Measurements from ENCODE around the gene PLCB3.

PLCB3 gene

DNA sequence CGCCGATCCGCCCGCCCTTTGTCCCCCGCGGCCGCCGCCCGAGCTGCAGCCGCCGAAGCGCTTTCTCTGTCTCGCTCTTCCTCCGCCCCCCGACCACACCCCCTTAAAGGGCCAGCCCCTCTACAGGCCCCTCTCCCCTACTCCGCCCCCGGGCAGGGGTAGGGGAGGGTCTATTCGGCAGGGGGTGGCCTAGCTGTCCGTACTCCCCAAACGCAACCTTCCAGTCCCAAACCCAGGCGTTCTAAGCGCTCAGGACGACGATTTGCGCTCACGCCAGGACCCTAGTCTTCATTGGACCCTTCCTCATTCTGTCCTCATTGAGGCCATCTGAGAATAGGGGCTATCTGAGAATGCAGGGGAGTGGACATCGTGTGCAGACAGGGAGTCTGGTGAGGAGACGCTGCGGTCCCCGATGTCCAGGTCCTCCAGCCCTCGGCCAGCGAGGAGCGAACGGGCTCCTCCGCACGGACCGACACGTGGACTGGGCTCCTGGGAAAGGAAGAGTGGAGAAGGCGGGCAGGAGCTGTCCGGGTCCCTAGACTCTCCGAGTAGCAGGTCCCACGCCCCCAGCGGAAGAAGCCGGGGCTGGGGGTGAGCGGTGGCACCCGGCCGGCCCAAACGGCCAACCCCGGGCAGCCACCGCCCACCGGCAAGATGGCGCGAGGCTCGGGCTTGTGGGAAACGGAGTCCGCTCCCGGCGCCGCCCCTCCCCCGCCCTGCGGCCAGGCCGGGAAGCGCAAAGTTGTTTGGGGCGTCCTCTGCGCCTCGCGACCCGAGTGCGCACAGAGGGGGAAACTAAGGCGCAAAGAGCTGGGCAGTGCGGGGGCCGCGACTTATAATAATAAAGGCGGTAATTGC, 4.2 kb upstream of the PLCB3 start, which contains the start of gene PPP1R14B:
TSS of gene PPP1R14B (minus strand) at position 73 of the 858 bp plus-strand sequence. CDS start 270 bp downstream, outside the sequence.
- DNase-seq (ENCODE audit: low read depth) = peak; percentile 51

GRCh38 chr11:64247729-64248531, 3.4 kb upstream of the PLCB3 start:
- no peak for DNase-seq (ENCODE audit: low read depth)
- peak overlapping the region; percentile 72 for H3K4me3 ChIP-seq (ENCODE audit: low read depth, low read length)

More for the DNA sequence above, 4.2 kb upstream of the PLCB3 start, which contains the start of gene PPP1R14B:
- H3K4me3 ChIP-seq (ENCODE audit: low read depth, low read length) = peak within 1 kb of the TSS; percentile 91

- no peak for DNase-seq (ENCODE audit: low read depth)
Observed at GRCh38 chr11:64248578-64248977, 2.8 kb upstream of the PLCB3 start.

DNA sequence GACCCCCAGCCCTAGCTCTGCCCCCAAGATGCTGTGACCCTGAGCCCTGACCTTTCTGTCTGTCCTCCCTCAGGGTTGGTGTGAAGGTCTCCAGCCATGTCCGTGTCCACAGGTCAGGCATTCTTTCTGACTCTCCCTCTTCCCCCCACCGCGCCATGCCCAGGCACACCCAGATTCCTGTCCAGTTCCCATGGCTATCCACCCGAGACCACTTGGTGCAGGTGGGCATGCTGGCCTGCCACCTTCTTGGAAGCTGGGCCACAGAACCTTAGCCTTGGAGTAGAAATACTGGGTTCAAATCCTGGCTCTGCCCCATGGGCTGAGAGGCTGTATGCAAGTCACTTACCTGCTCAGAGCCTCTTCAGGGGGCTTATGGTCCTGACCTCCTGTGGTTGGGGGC, 2.3 kb upstream of the PLCB3 start:
- H3K4me3 ChIP-seq (ENCODE audit: low read depth, low read length) = no peak overlapping the region
- DNase-seq (ENCODE audit: low read depth) = no peak

More at GRCh38 chr11:64248578-64248977, 2.8 kb upstream of the PLCB3 start:
- H3K4me3 ChIP-seq (ENCODE audit: low read depth, low read length) = no peak overlapping the region

DNA sequence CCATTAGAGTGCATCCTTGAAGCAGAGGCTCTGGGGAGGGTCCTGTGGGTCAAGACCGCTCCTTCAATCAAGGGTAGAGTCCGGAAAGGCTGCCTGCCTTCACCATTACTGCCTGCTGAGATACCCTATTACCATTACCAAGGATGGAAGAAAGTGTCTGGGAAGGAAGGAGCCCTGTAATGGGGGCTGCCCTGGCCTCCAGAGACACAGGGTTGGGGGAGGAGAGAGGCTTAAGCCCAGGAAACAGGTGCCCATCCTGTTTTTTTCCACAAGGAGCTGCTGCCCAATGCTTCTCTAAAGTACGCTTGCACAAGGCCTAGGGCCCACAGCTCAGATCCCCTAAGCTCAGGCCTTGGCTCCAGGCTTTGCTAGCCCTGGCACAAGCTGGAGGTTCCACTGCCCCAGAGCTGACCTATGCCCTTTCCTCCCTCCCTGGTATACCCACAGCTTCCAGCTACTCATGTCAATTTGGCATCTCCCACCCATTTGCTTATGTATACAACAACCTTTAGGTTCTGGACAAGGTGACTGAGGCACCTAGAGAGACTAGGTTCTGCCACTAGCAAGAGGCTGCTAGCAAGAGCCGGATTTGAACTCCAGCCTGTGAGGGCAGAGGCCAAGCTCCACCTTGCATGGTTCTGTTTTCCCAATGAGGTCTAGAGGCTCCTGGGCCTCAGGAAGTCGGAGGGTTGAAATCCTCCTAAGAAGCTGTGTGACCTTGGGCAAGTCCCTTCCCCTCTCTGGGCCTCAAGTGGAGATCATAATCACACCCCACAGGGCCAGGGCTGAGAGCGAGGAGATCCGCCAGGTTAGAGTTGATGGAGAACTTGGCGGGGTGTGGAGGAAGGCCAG, 1.5 kb upstream of the PLCB3 start:
- DNase-seq (ENCODE audit: low read depth) = no peak
- no peak overlapping the region for H3K4me3 ChIP-seq (ENCODE audit: low read depth, low read length)

- peak overlapping the region; percentile 76 for H3K4me3 ChIP-seq (ENCODE audit: low read depth, low read length)
- no peak for DNase-seq (ENCODE audit: low read depth)
Observed at GRCh38 chr11:64250415-64251015, 815 bp upstream of the PLCB3 start.

DNA sequence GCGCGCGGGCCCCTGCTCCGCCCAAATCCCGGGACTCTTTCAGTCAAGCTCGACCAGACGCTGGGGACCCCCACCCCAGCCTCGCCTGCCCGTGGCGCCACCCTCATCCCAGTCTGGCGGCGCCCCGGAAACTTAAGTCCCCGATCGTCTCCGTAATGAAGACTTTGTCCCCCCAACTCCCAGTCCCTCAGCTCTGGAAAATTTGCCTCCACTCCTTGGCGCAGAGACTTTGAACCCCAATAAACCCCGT, 348 bp downstream of the PLCB3 start:
- H3K4me3 ChIP-seq (ENCODE audit: low read depth, low read length) = peak overlapping the region; percentile 76
- no peak for DNase-seq (ENCODE audit: low read depth)

GRCh38 chr11:64252003-64252872, 908 bp downstream of the PLCB3 start:
- no peak for DNase-seq (ENCODE audit: low read depth)
- H3K4me3 ChIP-seq (ENCODE audit: low read depth, low read length) = peak overlapping the region; percentile 76

DNA sequence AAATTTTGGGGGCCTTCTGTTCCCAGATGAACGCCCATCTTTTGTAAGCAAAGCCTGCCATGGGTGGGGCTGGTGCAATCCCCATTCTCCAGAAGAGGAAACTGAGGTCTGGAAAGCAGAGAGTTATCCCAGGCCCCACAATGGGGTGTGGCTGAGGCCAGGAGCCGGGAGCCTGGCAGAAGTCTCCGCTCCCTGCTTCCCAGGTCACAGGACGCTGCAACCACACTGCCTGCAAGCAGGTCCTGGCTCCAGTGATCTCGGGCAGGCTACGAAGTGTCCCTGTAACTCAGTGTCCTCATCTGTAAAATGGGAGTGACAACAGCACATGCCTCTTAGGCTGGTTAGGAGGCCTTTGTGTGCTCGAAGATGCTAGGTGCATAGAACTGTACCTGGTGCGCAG, 1.7 kb downstream of the PLCB3 start:
- no peak for DNase-seq (ENCODE audit: low read depth)
- H3K4me3 ChIP-seq (ENCODE audit: low read depth, low read length) = peak overlapping the region; percentile 76

GRCh38 chr11:64253481-64253880, 2.2 kb downstream of the PLCB3 start:
- DNase-seq (ENCODE audit: low read depth) = no peak
- no peak overlapping the region for H3K4me3 ChIP-seq (ENCODE audit: low read depth, low read length)

GRCh38 chr11:64254326-64254725, 3.0 kb downstream of the PLCB3 start:
- H3K4me3 ChIP-seq (ENCODE audit: low read depth, low read length) = no peak overlapping the region
- no peak for DNase-seq (ENCODE audit: low read depth)

GRCh38 chr11:64255135-64256128, 4.1 kb downstream of the PLCB3 start:
- DNase-seq (ENCODE audit: low read depth) = no peak
- H3K4me3 ChIP-seq (ENCODE audit: low read depth, low read length) = no peak overlapping the region

DNA sequence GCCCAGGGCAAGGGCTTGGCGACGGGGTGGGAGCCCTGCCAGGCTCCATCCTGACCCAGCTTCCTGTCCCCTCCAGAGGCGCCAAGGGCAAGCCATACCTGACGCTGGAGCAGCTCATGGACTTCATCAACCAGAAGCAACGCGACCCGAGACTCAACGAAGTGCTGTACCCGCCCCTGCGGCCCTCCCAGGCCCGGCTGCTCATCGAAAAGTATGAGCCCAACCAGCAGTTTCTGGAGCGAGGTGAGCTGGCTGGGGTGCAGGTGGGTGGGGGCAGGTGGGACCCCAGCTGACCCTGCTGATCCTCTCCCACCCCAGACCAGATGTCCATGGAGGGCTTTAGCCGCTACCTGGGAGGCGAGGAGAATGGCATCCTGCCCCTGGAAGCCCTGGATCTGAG, 5.0 kb downstream of the PLCB3 start:
- no peak overlapping the region for H3K4me3 ChIP-seq (ENCODE audit: low read depth, low read length)
- no peak for DNase-seq (ENCODE audit: low read depth)

GRCh38 chr11:64258356-64258755, 7.0 kb downstream of the PLCB3 start:
- H3K4me3 ChIP-seq (ENCODE audit: low read depth, low read length) = no peak overlapping the region
- DNase-seq (ENCODE audit: low read depth) = no peak

GRCh38 chr11:64258946-64259532, 7.7 kb downstream of the PLCB3 start:
- no peak overlapping the region for H3K4me3 ChIP-seq (ENCODE audit: low read depth, low read length)
- no peak for DNase-seq (ENCODE audit: low read depth)

GRCh38 chr11:64259533-64260067, 8.3 kb downstream of the PLCB3 start:
- no peak overlapping the region for H3K4me3 ChIP-seq (ENCODE audit: low read depth, low read length)

More at GRCh38 chr11:64259533-64260067, 8.3 kb downstream of the PLCB3 start:
- no peak for DNase-seq (ENCODE audit: low read depth)

All from skeletal muscle cell (primary cell).